Spinal cord (tissue), 10 donors: ENCODE results near the gene ACADSB. TPM values are rescaled to one million over a fixed set of nuclear protein-coding genes. Genes with fewer than 3 reads are reported as not detected.
A peak's percentile ranks its signal among the peaks of the same experiment; 100 is the strongest.

Experiments
- DNase-seq, 6 donors: peaks; one replicate each; pipeline versions ENCODE4 v3.0.0 to v3.0.0-alpha.2; 2013 to 2015; ENCODE audit warnings: low spot score in 6 of 6, low read depth in 4 of 6
- H3K27ac ChIP-seq: one replicate; pipeline ENCODE4 v1.5.1; 2013; ENCODE audit warnings: low read depth, low read length, control low read depth
- H3K27me3 ChIP-seq: one replicate; pipeline ENCODE4 v1.6.1; 2013; ENCODE audit warnings: low read length; ENCODE audit not compliant: control insufficient read depth, insufficient read depth
- H3K36me3 ChIP-seq: one replicate; pipeline ENCODE4 v1.6.1; 2013; ENCODE audit warnings: low read length; ENCODE audit not compliant: control insufficient read depth, insufficient read depth
- H3K4me1 ChIP-seq: one replicate; pipeline ENCODE4 v1.6.1; 2013; ENCODE audit warnings: low read length; ENCODE audit not compliant: control insufficient read depth, insufficient read depth
- H3K4me3 ChIP-seq: one replicate; pipeline ENCODE4 v1.5.1; 2013; ENCODE audit warnings: low read depth, low read length, control low read depth
- H3K9me3 ChIP-seq: one replicate; pipeline ENCODE4 v1.6.1; 2013; ENCODE audit warnings: low read length; ENCODE audit not compliant: control insufficient read depth, insufficient read depth
- WGBS: methylation state at CpG from one replicate; pipeline ENCODE4 v1.1.5; 2013; ENCODE audit warnings: missing lambda C conversion rate; ENCODE audit not compliant: insufficient coverage; 5-methylcytosine and 5-hydroxymethylcytosine counted together
- long read RNA-seq, 4 donors: transcript quantifications; one replicate each; lab custom pipeline, GENCODE V29; 2026
- polyA plus RNA-seq, 2 donors: library from polyadenylated mRNA; unstranded; fragments of 120-200 nt; gene quantifications; one replicate each; pipeline ENCODE4 v1.2.1, GENCODE V29; 2013; ENCODE audit not compliant: insufficient read length in 2 of 2
- total RNA-seq, 2 donors: library from RNA; depleted of rRNA in 1 of 2; stranded (reverse); fragments of 120-200 nt in 1 of 2; fragments of >200 nt in 1 of 2; gene quantifications; one replicate each; pipeline versions ENCODE4 v1.2.3 to v1.2.4, GENCODE V29; 2013 to 2014
- donor health status: healthy.

Gene ACADSB
- 10 to 100 TPM; 14.0 to 23.1 TPM for total RNA-seq
- 10 to 100 TPM; 17.2 to 18.8 TPM for polyA plus RNA-seq
- long read RNA-seq, donor 1, full-length matches to known transcripts, result 5 of 5 reads
- long read RNA-seq, donor 1, partial matches to known transcripts, result 0 of 5 reads
- long read RNA-seq, donor 1, other reads (novel, unspliced or antisense), result 0 of 5 reads
- long read RNA-seq, donor 2, full-length matches to known transcripts, result 4 of 4 reads
- long read RNA-seq, donor 2, partial matches to known transcripts, result 0 of 4 reads
- long read RNA-seq, donor 2, other reads (novel, unspliced or antisense), result 0 of 4 reads
- long read RNA-seq, donor 3, full-length matches to known transcripts, result 2 of 2 reads
- long read RNA-seq, donor 3, partial matches to known transcripts, result 0 of 2 reads
- long read RNA-seq, donor 3, other reads (novel, unspliced or antisense), result 0 of 2 reads
- long read RNA-seq, donor 4, full-length matches to known transcripts, result 2 of 2 reads
- long read RNA-seq, donor 4, partial matches to known transcripts, result 0 of 2 reads
- long read RNA-seq, donor 4, other reads (novel, unspliced or antisense), result 0 of 2 reads

DNA sequence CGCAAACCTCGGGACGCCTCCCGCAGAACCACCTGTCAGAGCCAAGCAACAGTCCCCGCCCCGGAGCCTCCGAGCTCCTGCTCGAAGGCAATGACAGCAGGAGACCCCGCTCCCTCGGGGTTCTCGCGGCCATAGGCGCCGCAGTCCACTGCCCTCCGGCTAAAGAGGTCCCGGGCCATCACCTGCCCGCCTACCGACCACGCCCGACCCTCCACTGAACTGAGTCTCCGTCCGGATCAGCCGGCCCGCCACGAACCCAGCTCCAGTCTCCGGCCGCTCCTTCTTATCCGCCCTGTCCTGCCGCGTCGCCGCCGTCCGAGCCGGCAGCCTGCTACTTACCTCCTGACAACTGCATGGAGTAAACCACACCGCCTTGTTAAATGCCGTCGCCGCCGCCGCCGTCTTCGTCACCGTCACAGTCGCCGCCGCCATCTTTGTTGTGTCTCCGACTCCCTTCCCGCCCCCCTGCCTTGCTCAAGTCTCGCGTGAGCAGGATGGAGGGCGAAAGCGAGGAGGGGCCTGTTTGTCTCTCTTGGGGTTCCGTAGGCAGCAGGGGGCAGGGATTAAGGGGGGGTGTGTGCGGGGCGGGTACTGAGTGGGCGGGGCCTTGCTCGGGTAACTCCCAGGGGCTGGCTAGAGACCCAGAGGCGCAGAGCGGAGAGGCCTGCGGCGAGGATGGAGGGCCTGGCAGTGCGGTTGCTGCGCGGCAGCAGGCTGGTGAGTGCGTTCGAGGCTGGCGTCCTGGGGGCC lies at the start of gene ACADSB, which contains the start of gene IKZF5:
Gene ACADSB (plus strand): TSS at position 652 of the 750 bp plus-strand sequence. CDS start 24 bp downstream, at position 676.
Gene IKZF5 (minus strand): TSS at position 441 of the 750 bp plus-strand sequence. CDS start 10,170 bp downstream, outside the sequence.
- peaks cover 12% of the 10 kb centered on the region for H3K36me3 ChIP-seq
- peak within 1 kb of the TSS; percentile 79 for H3K27ac ChIP-seq
- H3K4me3 ChIP-seq, result peak within 1 kb of the TSS; percentile 79
- H3K4me1 ChIP-seq, result peaks cover 3% of the 10 kb centered on the region
- DNase-seq, result peak; percentile 88 to 99 (median 96)
- under 1% methylated on average over 68 of the region's 68 CpGs for WGBS
- H3K27me3 ChIP-seq, result no peaks in the 10 kb centered on the region
- H3K9me3 ChIP-seq, result no peaks in the 10 kb centered on the region

- no peaks in the 10 kb centered on the region for H3K27me3 ChIP-seq
- H3K9me3 ChIP-seq, result peaks cover 2% of the 10 kb centered on the region
- 87% methylated on average over 3 of the region's 3 CpGs for WGBS
- H3K36me3 ChIP-seq, result peaks cover 8% of the 10 kb centered on the region
- H3K4me1 ChIP-seq, result no peaks in the 10 kb centered on the region
- no peak overlapping the region for H3K27ac ChIP-seq
- H3K4me3 ChIP-seq, result no peak overlapping the region
- DNase-seq, result no peak
Observed at GRCh38 chr10:122962405-122962804, 46.4 kb upstream of the ACADSB start.

DNA sequence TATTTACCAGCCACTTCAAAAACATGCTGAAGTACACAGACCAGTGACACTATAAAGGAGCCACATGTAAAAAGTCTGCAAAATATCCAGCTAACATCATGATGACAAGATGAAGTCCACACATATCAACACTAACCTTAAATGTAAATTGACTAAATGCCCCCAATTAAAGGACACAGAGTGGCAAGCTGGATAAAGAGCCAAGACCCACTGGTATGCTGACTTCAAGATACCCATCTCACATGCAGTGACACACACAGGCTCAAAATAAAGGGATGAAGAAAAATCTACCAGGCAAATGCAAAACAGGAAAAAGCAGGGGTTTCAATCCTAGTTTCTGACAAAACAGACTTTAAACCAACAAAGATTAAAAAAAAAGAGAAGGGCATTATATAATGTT lies 41.9 kb upstream of the ACADSB start:
- Histone ChIP-seq H3K27ac (no peak overlapping the region), H3K27me3 (no peaks in the 10 kb centered on the region), H3K36me3 (peaks cover 8% of the 10 kb centered on the region), H3K4me1 (no peaks in the 10 kb centered on the region), H3K4me3 (no peak overlapping the region), H3K9me3 (peaks cover 2% of the 10 kb centered on the region)
- no peak for DNase-seq

- no peak for DNase-seq
- Histone ChIP-seq H3K4me1 (no peaks in the 10 kb centered on the region), H3K36me3 (peaks cover 8% of the 10 kb centered on the region), H3K4me3 (no peak overlapping the region), H3K9me3 (peaks cover 2% of the 10 kb centered on the region), H3K27ac (no peak overlapping the region), H3K27me3 (no peaks in the 10 kb centered on the region)
- WGBS, result no CpG with 5 or more reads among the region's 3 CpGs
Observed at GRCh38 chr10:122968698-122969097, 40.1 kb upstream of the ACADSB start.

GRCh38 chr10:122974023-122974422 lies 34.8 kb upstream of the ACADSB start:
- H3K36me3 ChIP-seq, result no peaks in the 10 kb centered on the region
- WGBS, result 41% methylated on average over 2 of the region's 5 CpGs
- H3K27ac ChIP-seq, result no peak overlapping the region
- no peaks in the 10 kb centered on the region for H3K4me1 ChIP-seq
- no peak overlapping the region for H3K4me3 ChIP-seq
- no peaks in the 10 kb centered on the region for H3K27me3 ChIP-seq
- DNase-seq, result peak in 2 of 6 donors; percentile 14 to 19
- H3K9me3 ChIP-seq, result no peaks in the 10 kb centered on the region

GRCh38 chr10:122974543-122975064 lies 34.2 kb upstream of the ACADSB start:
- peaks cover 3% of the 10 kb centered on the region for H3K4me1 ChIP-seq
- no peak overlapping the region for H3K27ac ChIP-seq
- no peaks in the 10 kb centered on the region for H3K9me3 ChIP-seq
- no peak overlapping the region for H3K4me3 ChIP-seq
- DNase-seq, result no peak
- H3K27me3 ChIP-seq, result no peaks in the 10 kb centered on the region
- WGBS, result 67% methylated on average over 1 of the region's 3 CpGs
- H3K36me3 ChIP-seq, result no peaks in the 10 kb centered on the region

DNA sequence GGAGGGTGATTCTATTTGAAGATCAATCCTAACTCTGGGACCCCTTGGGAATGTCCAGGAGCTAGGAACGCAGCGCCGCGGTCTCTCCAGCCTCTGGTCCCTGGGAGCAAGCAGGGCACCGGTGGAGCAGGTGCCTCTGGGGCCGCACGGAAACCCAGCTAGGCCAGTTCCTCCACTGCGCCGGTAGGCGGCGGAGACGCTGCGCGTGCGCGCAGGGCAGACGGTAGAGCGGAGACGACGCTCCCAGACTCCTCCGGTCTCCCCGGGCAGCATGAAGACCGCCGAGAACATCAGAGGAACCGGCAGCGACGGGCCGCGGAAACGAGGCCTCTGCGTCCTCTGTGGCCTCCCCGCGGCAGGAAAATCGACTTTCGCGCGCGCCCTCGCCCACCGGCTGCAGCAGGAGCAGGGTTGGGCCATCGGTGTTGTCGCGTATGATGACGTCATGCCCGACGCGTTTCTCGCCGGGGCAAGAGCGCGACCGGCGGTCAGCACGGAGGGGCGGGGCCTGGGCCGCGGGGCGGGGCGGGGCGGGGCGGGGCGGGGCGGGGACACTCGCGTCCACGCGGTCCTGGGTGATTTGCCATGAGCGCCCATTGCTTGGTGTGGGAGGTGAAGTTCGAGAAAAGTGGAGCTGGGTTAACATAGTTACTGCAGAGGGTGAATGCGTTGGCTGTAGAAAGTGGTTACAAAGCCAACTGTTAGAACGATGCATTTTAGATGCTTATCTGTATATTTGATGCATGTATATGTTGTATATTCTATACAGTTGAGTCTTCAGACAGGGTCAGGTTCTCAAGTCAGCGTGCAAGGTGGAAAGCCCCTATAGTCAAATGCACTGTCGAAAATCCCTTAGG lies 28.4 kb upstream of the ACADSB start, which contains the start of gene PSTK:
Gene PSTK (plus strand): TSS at position 193 of the 857 bp plus-strand sequence. CDS start 79 bp downstream, at position 272.
- no peaks in the 10 kb centered on the region for H3K9me3 ChIP-seq
- 0% methylated on average over 56 of the region's 73 CpGs for WGBS
- peak within 1 kb of the TSS; percentile 97 for H3K27ac ChIP-seq
- H3K4me3 ChIP-seq, result peak within 1 kb of the TSS; percentile 96
- no peaks in the 10 kb centered on the region for H3K27me3 ChIP-seq
- H3K4me1 ChIP-seq, result peaks cover 9% of the 10 kb centered on the region
- peak; percentile 87 to 97 (median 89) for DNase-seq
- no peaks in the 10 kb centered on the region for H3K36me3 ChIP-seq

- WGBS, result no CpG with 5 or more reads among the region's 4 CpGs
- Histone ChIP-seq H3K4me1 (peaks cover 9% of the 10 kb centered on the region), H3K9me3 (no peaks in the 10 kb centered on the region), H3K36me3 (no peaks in the 10 kb centered on the region), H3K4me3 (peak overlapping the region; percentile 96), H3K27me3 (no peaks in the 10 kb centered on the region), H3K27ac (no peak overlapping the region)
- DNase-seq, result peak in 4 of 6 donors; percentile 6 to 47 (median 25)
Observed at GRCh38 chr10:122981066-122981464, 27.7 kb upstream of the ACADSB start.
